PC-9 (cell line): ENCODE data around the gene BABAM1.

Experiments
- EZH2 ChIP-seq: fragments of 200-600 bp; sonication (generic); IDR thresholded peaks from 2 replicates; pipeline ENCODE4 v1.8.0; 2017; ENCODE audit warnings: antibody characterized with exemption, low read depth
- TF ChIP-seq, protein P1 (sequence below): fragments of 200-600 bp; sonication (generic); conservative IDR thresholded peaks from 2 replicates; pipeline ENCODE4 v1.6.1; 2017; ENCODE audit warnings: mixed run types, antibody characterized with exemption, mild to moderate bottlenecking, moderate library complexity

DNA sequence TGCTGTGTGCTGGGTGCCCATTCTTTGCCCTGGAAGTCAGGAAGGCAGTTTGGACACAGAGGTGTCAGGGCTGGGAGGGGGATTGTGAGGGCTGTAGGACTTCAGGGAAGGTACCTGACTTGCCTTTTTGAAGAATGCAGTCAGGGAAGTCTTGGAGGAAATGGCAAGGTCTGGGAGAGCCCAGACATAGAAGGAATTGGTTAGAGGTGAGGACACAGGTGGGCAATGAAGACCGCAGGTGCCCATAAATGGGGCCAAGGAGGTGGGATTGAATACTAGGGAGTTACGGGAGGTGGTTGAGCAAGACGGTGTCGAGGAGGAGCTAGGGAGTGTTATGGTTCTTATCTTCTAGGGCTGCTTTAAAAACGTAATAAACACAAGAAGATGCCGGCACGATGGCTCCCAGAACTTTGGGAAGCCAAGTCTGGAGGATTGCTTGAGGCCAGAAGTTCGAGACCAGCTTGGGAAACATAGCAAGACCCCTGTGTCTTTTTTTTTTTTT is 40.7 kb downstream of the BABAM1 start:
- TF ChIP-seq EZH2: no peak
- TF ChIP-seq, protein P1, sequence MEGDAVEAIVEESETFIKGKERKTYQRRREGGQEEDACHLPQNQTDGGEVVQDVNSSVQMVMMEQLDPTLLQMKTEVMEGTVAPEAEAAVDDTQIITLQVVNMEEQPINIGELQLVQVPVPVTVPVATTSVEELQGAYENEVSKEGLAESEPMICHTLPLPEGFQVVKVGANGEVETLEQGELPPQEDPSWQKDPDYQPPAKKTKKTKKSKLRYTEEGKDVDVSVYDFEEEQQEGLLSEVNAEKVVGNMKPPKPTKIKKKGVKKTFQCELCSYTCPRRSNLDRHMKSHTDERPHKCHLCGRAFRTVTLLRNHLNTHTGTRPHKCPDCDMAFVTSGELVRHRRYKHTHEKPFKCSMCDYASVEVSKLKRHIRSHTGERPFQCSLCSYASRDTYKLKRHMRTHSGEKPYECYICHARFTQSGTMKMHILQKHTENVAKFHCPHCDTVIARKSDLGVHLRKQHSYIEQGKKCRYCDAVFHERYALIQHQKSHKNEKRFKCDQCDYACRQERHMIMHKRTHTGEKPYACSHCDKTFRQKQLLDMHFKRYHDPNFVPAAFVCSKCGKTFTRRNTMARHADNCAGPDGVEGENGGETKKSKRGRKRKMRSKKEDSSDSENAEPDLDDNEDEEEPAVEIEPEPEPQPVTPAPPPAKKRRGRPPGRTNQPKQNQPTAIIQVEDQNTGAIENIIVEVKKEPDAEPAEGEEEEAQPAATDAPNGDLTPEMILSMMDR: no peak
